Smooth muscle cell (in vitro differentiated cells): ENCODE results near the gene FRYL. TPM values are rescaled to one million over a fixed set of nuclear protein-coding genes. Genes with fewer than 3 reads are reported as not detected.
"Not testable (repeated sequence)": the region's sequence is repeated elsewhere in the genome, so short reads cannot be mapped to it uniquely, and the experiment has no call there.

Experiments used
- DNase-seq: peaks from one replicate; lab custom pipeline; 2025; ENCODE audit not compliant: unreplicated experiment; lab: John Stamatoyannopoulos, UW
- H2AFZ ChIP-seq: fragments of 200-600 bp; sonication (generic); 2 replicates; pipeline ENCODE4 v1.6.0; 2016; ENCODE audit warnings: antibody characterized with exemption, low read depth, mild to moderate bottlenecking
- H3F3A ChIP-seq: fragments of 200-600 bp; sonication (generic); 2 replicates; pipeline ENCODE4 v1.6.0; 2017; ENCODE audit warnings: antibody characterized with exemption, low read depth
- H3K27ac ChIP-seq: fragments of 200-600 bp; sonication (generic); 2 replicates; pipeline ENCODE4 v1.5.1; 2016; ENCODE audit warnings: low read depth, mild to moderate bottlenecking
- H3K27me3 ChIP-seq: fragments of 200-600 bp; sonication (generic); 2 replicates; pipeline ENCODE4 v1.6.1; 2016; ENCODE audit warnings: low read depth, mild to moderate bottlenecking
- H3K36me3 ChIP-seq: fragments of 200-600 bp; sonication (generic); 2 replicates; pipeline ENCODE4 v1.5.1; 2016; ENCODE audit warnings: low read depth
- H3K4me1 ChIP-seq: fragments of 200-600 bp; sonication (generic); 2 replicates; pipeline ENCODE4 v1.5.1; 2016; ENCODE audit warnings: low read depth
- H3K4me2 ChIP-seq: fragments of 200-600 bp; sonication (generic); 2 replicates; pipeline ENCODE4 v1.6.0; 2016; ENCODE audit warnings: mild to moderate bottlenecking
- H3K4me3 ChIP-seq: fragments of 200-600 bp; sonication (generic); 2 replicates; pipeline ENCODE4 v1.5.1; 2016; ENCODE audit warnings: mild to moderate bottlenecking
- H3K79me2 ChIP-seq: fragments of 200-600 bp; sonication (generic); 2 replicates; pipeline ENCODE4 v1.6.0; 2016; ENCODE audit warnings: low read depth, mild to moderate bottlenecking
- H3K9ac ChIP-seq: fragments of 200-600 bp; sonication (generic); 2 replicates; pipeline ENCODE4 v1.6.0; 2016; ENCODE audit warnings: low read depth
- H3K9me3 ChIP-seq: fragments of 200-600 bp; sonication (generic); replicated peaks from 2 replicates; pipeline ENCODE4 v1.5.1; 2016; ENCODE audit warnings: low read depth
- H4K20me1 ChIP-seq: fragments of 200-600 bp; sonication (generic); 2 replicates; pipeline ENCODE4 v1.6.0; 2016; ENCODE audit warnings: low read depth
- WGBS: methylation state at CpG from one replicate; pipeline ENCODE4 v1.1.7; 2016; ENCODE audit warnings: low lambda C conversion rate; 5-methylcytosine and 5-hydroxymethylcytosine counted together
- polyA plus RNA-seq: library from polyadenylated mRNA; unstranded; fragments of >200 nt; fragmentation: Nextera tagmentation; extraction: Ambion mirVana; gene quantifications from 2 replicates; pipeline ENCODE4 v1.2.1, GENCODE V29; 2016
- total RNA-seq: library from RNA; depleted of rRNA; stranded (reverse); fragments of >200 nt; gene quantifications from 2 replicates; pipeline ENCODE4 v1.2.3, GENCODE V29; 2014
- TF ChIP-seq, protein P1 (sequence below): fragments of 200-600 bp; sonication (generic); IDR thresholded peaks from 2 replicates; pipeline ENCODE4 v1.5.1; 2017; ENCODE audit warnings: borderline replicate concordance, mild to moderate bottlenecking, antibody characterized with exemption; ENCODE audit not compliant: insufficient read depth, poor library complexity, severe bottlenecking

The FRYL gene
- total and polyA plus RNA-seq, 2 experiments from 2014 or later: 14.9 to 56.6 TPM

GRCh38 chr4:48462363-48462762, 317.7 kb downstream of the FRYL start:
- H4K20me1 ChIP-seq: no peaks in the 10 kb centered on the region
- TF ChIP-seq, protein P1, sequence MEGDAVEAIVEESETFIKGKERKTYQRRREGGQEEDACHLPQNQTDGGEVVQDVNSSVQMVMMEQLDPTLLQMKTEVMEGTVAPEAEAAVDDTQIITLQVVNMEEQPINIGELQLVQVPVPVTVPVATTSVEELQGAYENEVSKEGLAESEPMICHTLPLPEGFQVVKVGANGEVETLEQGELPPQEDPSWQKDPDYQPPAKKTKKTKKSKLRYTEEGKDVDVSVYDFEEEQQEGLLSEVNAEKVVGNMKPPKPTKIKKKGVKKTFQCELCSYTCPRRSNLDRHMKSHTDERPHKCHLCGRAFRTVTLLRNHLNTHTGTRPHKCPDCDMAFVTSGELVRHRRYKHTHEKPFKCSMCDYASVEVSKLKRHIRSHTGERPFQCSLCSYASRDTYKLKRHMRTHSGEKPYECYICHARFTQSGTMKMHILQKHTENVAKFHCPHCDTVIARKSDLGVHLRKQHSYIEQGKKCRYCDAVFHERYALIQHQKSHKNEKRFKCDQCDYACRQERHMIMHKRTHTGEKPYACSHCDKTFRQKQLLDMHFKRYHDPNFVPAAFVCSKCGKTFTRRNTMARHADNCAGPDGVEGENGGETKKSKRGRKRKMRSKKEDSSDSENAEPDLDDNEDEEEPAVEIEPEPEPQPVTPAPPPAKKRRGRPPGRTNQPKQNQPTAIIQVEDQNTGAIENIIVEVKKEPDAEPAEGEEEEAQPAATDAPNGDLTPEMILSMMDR: no peak
- H2AFZ ChIP-seq: no peak overlapping the region
- H3K4me3 ChIP-seq: no peak overlapping the region
- no peak overlapping the region for H3K27ac ChIP-seq
- H3K9me3 ChIP-seq: no peaks in the 10 kb centered on the region
- H3K27me3 ChIP-seq: no peaks in the 10 kb centered on the region
- no peak overlapping the region for H3K9ac ChIP-seq
- no peaks in the 10 kb centered on the region for H3K79me2 ChIP-seq
- WGBS: 69% methylated on average over 5 of the region's 5 CpGs
- H3F3A ChIP-seq: no peaks in the 10 kb centered on the region
- no peak for DNase-seq
- H3K4me1 ChIP-seq: no peaks in the 10 kb centered on the region
- H3K4me2 ChIP-seq: no peak overlapping the region
- H3K36me3 ChIP-seq: no peaks in the 10 kb centered on the region

GRCh38 chr4:48461000-48461399, 319.1 kb downstream of the FRYL start:
- TF ChIP-seq, protein P1: no peak
- H2AFZ ChIP-seq: no peak overlapping the region
- no peak overlapping the region for H3K4me2 ChIP-seq
- DNase-seq: no peak
- no peaks in the 10 kb centered on the region for H3K9me3 ChIP-seq
- H3K4me1 ChIP-seq: no peaks in the 10 kb centered on the region
- H3F3A ChIP-seq: no peaks in the 10 kb centered on the region
- H4K20me1 ChIP-seq: no peaks in the 10 kb centered on the region
- H3K27ac ChIP-seq: no peak overlapping the region
- no peaks in the 10 kb centered on the region for H3K36me3 ChIP-seq
- no peak overlapping the region for H3K4me3 ChIP-seq
- H3K9ac ChIP-seq: no peak overlapping the region
- peaks cover 2% of the 10 kb centered on the region for H3K27me3 ChIP-seq
- no peaks in the 10 kb centered on the region for H3K79me2 ChIP-seq

GRCh38 chr4:48454591-48454990, 325.5 kb downstream of the FRYL start:
- Histone ChIP-seq H3K79me2 (no peaks in the 10 kb centered on the region), H3K4me2 (no peak overlapping the region), H3K4me3 (no peak overlapping the region), H3K27ac (no peak overlapping the region), H3K9ac (no peak overlapping the region), H3K36me3 (no peaks in the 10 kb centered on the region), H3K27me3 (peaks cover 5% of the 10 kb centered on the region), H3F3A (no peaks in the 10 kb centered on the region), H3K9me3 (no peaks in the 10 kb centered on the region), H3K4me1 (no peaks in the 10 kb centered on the region), H2AFZ (no peak overlapping the region), H4K20me1 (no peaks in the 10 kb centered on the region)
- TF ChIP-seq, protein P1: no peak
- 98% methylated on average over 2 of the region's 2 CpGs for WGBS
- no peak for DNase-seq

GRCh38 chr4:48451656-48452055, 328.4 kb downstream of the FRYL start:
- WGBS: 90% methylated on average over 3 of the region's 3 CpGs

More at GRCh38 chr4:48451656-48452055, 328.4 kb downstream of the FRYL start:
- not testable (repeated sequence) for H3K4me3 ChIP-seq, H3K36me3 ChIP-seq, H3F3A ChIP-seq, DNase-seq, H3K9me3 ChIP-seq, H4K20me1 ChIP-seq, H2AFZ ChIP-seq, H3K4me1 ChIP-seq, H3K79me2 ChIP-seq, H3K27me3 ChIP-seq, H3K4me2 ChIP-seq, H3K9ac ChIP-seq, H3K27ac ChIP-seq
